GM12878 (cell line): ENCODE measurements around the gene CD40LG.

Source experiments
- CTCF ChIP-seq, 3 experiments: IDR thresholded peaks in 2 of 3; conservative IDR thresholded peaks in 1 of 3; 2 replicates each; pipeline ENCODE4 v1.5.1; 2011; ENCODE audit warnings: low read depth in 3 of 3, low read length in 3 of 3, mild to moderate bottlenecking in 3 of 3, control low read depth in 2 of 3, moderate library complexity in 2 of 3, inconsistent platforms in 1 of 3, mixed read lengths in 1 of 3; ENCODE audit not compliant: control insufficient read depth in 2 of 3, insufficient read depth in 1 of 3; ENCODE audit errors: extremely low read depth in 1 of 3
- EP300 ChIP-seq, 2 experiments: fragments of 150-350 bp in 1 of 2; IDR thresholded peaks; 2 replicates each; pipeline ENCODE4 v1.6.1; 2011 to 2012; ENCODE audit warnings: low read depth in 2 of 2, low read length in 2 of 2, borderline replicate concordance in 1 of 2, improper control_type of control experiment in 1 of 2, inconsistent platforms in 1 of 2; ENCODE audit not compliant: control insufficient read depth in 1 of 2
- POLR2A ChIP-seq: IDR thresholded peaks from 2 replicates; pipeline ENCODE4 v1.6.1; 2011; ENCODE audit warnings: low read depth, mild to moderate bottlenecking, low read length
- TF ChIP-seq, protein P1 (sequence below): IDR thresholded peaks from 2 replicates; pipeline ENCODE4 v1.6.1; 2011; ENCODE audit warnings: borderline replicate concordance, low read depth, mild to moderate bottlenecking, moderate library complexity, mixed read lengths, low read length; ENCODE audit not compliant: insufficient read depth; ENCODE audit errors: extremely low read length

GRCh38 chrX:136625246-136625645 lies 22.7 kb upstream of the CD40LG start:
- TF ChIP-seq, protein P1, sequence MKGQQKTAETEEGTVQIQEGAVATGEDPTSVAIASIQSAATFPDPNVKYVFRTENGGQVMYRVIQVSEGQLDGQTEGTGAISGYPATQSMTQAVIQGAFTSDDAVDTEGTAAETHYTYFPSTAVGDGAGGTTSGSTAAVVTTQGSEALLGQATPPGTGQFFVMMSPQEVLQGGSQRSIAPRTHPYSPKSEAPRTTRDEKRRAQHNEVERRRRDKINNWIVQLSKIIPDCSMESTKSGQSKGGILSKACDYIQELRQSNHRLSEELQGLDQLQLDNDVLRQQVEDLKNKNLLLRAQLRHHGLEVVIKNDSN, result no peak
- TF ChIP-seq CTCF (IDR thresholded peaks at IDR 0.05 in 2 of 3, conservative IDR thresholded peaks at IDR 0.05 in 1 of 3; ENCODE audit: control insufficient read depth in 2 of 3, extremely low read depth in 1 of 3, insufficient read depth in 1 of 3, low read depth in 3 of 3, low read length in 3 of 3), result no peak
- TF ChIP-seq EP300 (IDR thresholded peaks at IDR 0.05; ENCODE audit: borderline replicate concordance in 1 of 2, control insufficient read depth in 1 of 2, low read depth in 2 of 2, low read length in 2 of 2), result no peak
- no peak for TF ChIP-seq POLR2A
